ENCODE data around the gene RAD18. TPM values are rescaled to one million over a fixed set of nuclear protein-coding genes. Genes with fewer than 3 reads are reported as not detected.

The RAD18 gene
- total RNA-seq, 1 experiment from 2014 or later = 13.8 TPM

GRCh38 chr3:8888301-8888915, 74.9 kb downstream of the RAD18 start:
- Histone ChIP-seq H3K27ac (ENCODE audit: low read length) (no peak overlapping the region), H3K27me3 (ENCODE audit: control insufficient read depth, insufficient read depth, low read length) (no peaks in the 10 kb centered on the region), H3K9me3 (ENCODE audit: control insufficient read depth, insufficient read depth, low read depth, low read length) (no peaks in the 10 kb centered on the region), H3K4me1 (ENCODE audit: control insufficient read depth, insufficient read depth, low read length) (no peaks in the 10 kb centered on the region), H3K4me3 (ENCODE audit: low read depth in 2 of 2, low read length in 2 of 2) (no peak overlapping the region), H3K36me3 (ENCODE audit: control insufficient read depth, insufficient read depth, low read length) (no peaks in the 10 kb centered on the region; the same call in 1 of the 2 replicates)
- ChIA-PET POLR2A (no interaction called here), CTCF (no interaction called here)
- BruUV-seq (replicated peaks) = no TSS peak
- DNase-seq (ENCODE audit: low read depth, low spot score) = no peak
- ATAC-seq = no peak
- TF ChIP-seq POLR2AphosphoS5 (IDR thresholded peaks at IDR 0.05; ENCODE audit: low read depth, low read length) = no peak
- TF ChIP-seq TCF7L2 (IDR thresholded peaks at IDR 0.05; ENCODE audit: low read depth, low read length) = no peak
- no peak for TF ChIP-seq CTCF (IDR thresholded peaks at IDR 0.05)
- no peak for TF ChIP-seq REST (IDR thresholded peaks at IDR 0.05; ENCODE audit: insufficient read depth in 1 of 2, low read depth in 2 of 2, low read length in 1 of 2)
- no peak for TF ChIP-seq SIN3A (IDR thresholded peaks at IDR 0.05; ENCODE audit: borderline replicate concordance, insufficient read depth, low read depth, low read length)
- in situ Hi-C loops (cut with HindIII; ENCODE audit: low pct_unique_long_range_greater_than_20kb, low sequenced_read_pairs) (no loop called here), intact Hi-C loops (cut with micrococcal nuclease; ENCODE audit: unreplicated experiment) (no loop called here)

- POLR2A ChIA-PET = interaction anchor here (0.6 kb wide), 1 partner anchor 96 kb away, joined by 6 read pairs; no protein-coding TSS in a partner anchor
- H3K4me1 ChIP-seq (ENCODE audit: control insufficient read depth, insufficient read depth, low read length) = no peaks in the 10 kb centered on the region
- no peaks in the 10 kb centered on the region for H3K9me3 ChIP-seq (ENCODE audit: control insufficient read depth, insufficient read depth, low read depth, low read length)
- no peak overlapping the region for H3K27ac ChIP-seq (ENCODE audit: low read length)
- CTCF ChIA-PET = no interaction called here
- H3K27me3 ChIP-seq (ENCODE audit: control insufficient read depth, insufficient read depth, low read length) = no peaks in the 10 kb centered on the region
- in situ Hi-C loops (cut with HindIII; ENCODE audit: low pct_unique_long_range_greater_than_20kb, low sequenced_read_pairs) = no loop called here
- DNase-seq (ENCODE audit: low read depth, low spot score) (no peak), ATAC-seq (no peak)
- H3K36me3 ChIP-seq (ENCODE audit: control insufficient read depth, insufficient read depth, low read length) = no peaks in the 10 kb centered on the region; the same call in 1 of the 2 replicates
- no TSS peak for BruUV-seq (replicated peaks)
- no peak overlapping the region for H3K4me3 ChIP-seq (ENCODE audit: low read depth in 2 of 2, low read length in 2 of 2)
- TF ChIP-seq CTCF (IDR thresholded peaks at IDR 0.05) (no peak), SIN3A (IDR thresholded peaks at IDR 0.05; ENCODE audit: borderline replicate concordance, insufficient read depth, low read depth, low read length) (no peak), POLR2AphosphoS5 (IDR thresholded peaks at IDR 0.05; ENCODE audit: low read depth, low read length) (no peak), TCF7L2 (IDR thresholded peaks at IDR 0.05; ENCODE audit: low read depth, low read length) (no peak), REST (IDR thresholded peaks at IDR 0.05; ENCODE audit: insufficient read depth in 1 of 2, low read depth in 2 of 2, low read length in 1 of 2) (no peak)
- intact Hi-C loops (cut with micrococcal nuclease; ENCODE audit: unreplicated experiment) = no loop called here
These were observed 75.6 kb downstream of the RAD18 start for GRCh38 chr3:8887435-8888300.

Measured in Panc1 (cell line).